Measurements from ENCODE around the gene IST1.

The IST1 gene

DNA sequence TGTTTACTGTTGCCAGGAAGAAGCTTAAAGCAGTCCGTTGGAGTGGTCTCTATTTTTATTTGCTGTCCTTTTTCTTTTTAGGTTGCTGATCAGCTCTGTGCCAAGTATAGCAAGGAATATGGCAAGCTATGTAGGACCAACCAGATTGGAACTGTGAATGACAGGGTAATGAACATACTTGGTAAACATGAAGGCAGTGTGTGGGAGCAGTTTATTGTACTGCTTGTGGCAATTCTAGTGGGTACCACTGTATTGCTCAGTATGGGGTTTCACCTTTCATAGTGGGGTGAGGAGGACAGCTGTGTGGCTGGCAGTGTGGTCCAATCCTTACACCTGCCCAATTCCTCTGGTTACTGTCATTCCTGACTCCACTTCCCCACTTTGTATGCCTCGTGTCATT, 25.3 kb downstream of the IST1 start:
- DNase-seq, result no peak

GRCh38 chr16:71923941-71924690, 28.8 kb downstream of the IST1 start:
- no peak for DNase-seq

DNA sequence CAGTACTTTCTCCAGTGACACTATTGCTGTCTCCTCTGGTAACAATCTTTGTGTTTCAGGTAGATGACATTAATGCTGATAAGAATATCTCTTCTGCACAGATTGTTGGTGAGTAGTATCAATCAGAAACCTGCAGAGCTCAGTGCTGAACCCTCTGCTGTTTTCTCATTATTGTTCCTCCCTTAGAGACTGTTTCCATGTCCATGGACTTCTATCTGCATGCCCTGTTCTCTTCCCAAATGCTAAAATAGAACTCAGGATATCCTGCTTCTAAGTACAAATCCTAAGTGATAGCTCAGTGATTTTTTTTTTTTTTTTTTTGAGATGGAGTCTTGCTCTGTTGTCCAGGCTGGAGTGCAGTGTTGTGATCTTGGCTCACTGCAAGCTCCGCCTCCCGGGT, 29.4 kb downstream of the IST1 start:
- no peak for DNase-seq

GRCh38 chr16:71927383-71927782, 32.1 kb downstream of the IST1 start:
- no peak for DNase-seq

DNA sequence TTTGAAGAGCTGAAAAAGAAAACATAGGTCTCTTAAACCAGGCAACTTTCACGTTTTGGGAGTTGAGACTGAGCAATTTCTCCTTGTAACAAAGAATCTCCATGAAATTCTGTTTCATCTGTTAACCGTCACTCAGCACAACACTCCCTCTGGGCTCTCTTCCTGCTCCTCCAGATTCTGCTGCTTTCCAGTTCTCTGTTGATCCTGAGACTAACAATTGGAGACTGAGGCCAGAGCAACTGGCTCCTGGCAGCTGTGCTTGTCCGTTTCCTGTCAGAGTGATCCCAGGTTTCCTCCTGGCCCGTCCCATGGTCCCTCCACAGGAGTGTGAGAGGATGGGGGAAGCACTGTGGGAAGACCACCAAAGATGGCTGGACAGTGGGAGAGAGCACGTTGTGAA, 32.5 kb downstream of the IST1 start:
- DNase-seq, result no peak

DNA sequence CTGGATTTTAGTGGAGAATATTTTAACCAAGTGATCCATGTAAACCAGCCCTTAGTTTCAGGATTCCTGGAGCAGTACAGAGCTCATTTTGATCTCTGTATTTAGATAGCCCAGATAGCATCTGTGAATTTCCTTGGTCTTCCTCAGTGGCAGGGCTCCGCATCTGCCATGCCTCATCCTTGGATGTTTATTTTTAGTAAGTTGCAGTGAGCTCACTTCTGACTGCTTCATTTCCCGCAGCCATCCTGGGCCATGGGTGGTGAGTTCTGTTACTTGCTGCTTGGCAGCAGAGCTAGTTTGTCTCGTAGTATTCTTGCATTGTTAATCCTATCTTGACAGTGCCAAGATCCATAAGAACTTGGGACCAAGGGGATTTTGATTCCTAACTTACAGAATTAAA, 33.7 kb downstream of the IST1 start:
- DNase-seq, result no peak

DNA sequence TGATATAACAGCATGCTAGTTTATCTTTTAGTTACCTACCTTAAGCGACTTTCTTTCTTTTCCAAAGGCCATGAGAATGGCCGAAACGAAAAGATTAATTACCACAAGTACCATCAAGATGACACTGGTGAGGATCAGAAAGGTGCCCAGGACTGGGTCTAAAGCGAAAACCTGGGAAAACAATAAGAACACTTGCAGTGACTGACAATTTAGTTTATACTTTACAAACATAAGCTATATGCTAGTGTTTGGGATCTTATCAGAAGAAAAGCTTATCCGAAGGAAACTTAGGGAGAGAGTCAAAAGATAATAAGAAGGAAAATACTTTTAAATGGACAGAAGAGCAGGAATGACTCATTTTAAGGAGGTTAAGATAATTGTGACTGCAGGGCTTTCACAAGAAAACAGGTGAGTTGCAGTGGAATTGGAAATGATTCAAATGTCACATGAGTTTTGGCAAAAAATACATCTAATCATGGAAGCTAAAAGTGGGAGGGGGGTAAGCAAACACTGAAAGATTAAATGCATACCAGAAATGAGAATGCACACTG, 34.8 kb downstream of the IST1 start:
- DNase-seq, result no peak

DNA sequence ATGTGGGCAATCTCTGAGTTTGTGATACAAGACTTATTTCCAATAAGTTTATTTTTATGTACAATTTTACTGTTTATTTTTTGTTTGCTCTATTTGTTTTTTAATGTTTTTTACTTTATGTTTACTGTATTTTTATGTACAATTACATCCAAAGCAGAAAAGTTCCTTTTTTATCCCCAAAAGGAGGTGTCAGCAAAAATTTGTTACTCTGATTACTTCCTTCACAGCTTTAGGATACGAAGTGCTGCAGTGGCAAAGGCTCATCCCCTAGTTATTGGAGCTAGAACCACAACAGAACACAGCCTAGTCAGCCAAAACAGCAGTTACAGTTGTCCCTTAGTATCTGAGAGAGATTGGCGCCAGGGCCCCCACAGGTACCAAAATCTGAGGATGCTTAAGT, 35.7 kb downstream of the IST1 start:
- DNase-seq, result no peak

DNA sequence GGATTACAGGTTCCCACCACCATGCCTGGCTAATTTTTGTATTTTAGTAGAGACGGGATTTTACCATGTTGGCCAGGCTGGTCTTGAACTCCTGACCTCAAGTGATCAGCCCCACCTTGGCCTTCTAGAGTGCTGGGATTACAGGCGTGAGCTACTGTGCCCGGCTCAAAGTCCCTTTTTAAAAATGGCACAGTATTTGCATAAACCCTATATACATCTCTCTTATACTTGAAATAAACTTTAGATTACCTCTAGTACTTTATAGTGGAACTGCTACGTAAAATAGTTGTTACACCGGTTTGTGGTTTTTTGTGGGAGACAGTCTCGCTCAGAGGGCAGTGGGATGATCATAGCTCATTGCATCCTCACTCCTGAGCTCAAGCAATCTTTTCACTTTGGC, 36.3 kb downstream of the IST1 start:
- no peak for DNase-seq

DNA sequence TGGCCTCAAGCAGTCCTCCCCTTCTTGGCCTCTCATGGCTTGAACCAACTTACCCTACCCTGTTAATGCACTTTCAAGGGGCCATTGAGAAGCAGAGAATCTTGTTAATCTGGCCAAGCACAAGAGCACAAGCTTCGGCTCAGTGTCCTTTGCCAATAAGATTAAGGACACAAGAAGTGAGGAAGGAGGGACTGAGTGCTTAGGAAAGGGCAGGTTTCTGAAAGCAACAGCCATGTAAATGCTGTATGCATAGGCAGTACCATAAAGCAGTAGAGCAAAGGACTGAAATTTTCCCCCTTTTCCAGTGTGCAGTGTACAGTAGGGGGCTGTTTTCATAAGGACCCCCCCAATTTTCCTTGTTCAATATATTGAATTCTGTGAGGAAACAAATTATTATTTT, 37.7 kb downstream of the IST1 start:
- DNase-seq, result no peak

DNA sequence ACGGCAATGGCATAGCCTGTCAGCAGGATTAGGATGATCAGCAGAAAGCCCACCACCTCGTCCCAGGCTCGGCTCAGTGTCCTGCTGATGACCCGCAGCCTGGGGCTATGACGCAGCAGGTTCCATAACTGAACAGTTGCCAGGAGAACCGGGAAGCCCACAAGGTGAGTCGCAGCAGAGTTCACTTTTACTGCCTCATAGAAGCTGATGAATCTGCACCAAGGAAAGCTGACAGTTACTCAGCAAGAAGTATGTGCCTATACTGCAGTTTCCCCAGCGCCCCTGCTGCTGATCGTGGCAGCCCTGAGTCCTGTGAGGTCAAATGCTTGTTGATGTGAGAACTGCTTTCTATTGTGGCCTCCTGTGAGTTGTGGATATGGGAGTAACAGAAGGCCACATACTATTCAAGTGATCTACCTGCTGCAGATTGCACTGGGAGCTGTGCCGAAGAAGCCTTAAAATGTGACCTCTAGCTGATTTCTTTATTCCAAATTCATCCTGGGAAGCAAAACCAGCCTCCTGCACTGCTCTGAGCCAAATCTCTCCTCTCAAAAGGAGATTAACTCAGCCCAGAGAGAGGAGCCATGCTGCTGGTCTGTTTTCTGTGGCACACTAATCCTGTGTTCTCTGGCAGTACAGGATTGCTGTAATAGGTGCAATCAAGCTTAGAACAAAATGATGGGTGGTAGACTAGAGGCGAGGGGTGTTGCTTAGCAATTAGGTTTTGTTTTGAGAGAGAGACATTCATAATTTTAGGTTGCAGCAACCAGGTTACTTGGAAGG, 38.8 kb downstream of the IST1 start:
- no peak for DNase-seq

- DNase-seq, result no peak
Observed at GRCh38 chr16:71937868-71938510, 42.7 kb downstream of the IST1 start.

GRCh38 chr16:71943887-71944286, 48.6 kb downstream of the IST1 start:
- no peak for DNase-seq

DNA sequence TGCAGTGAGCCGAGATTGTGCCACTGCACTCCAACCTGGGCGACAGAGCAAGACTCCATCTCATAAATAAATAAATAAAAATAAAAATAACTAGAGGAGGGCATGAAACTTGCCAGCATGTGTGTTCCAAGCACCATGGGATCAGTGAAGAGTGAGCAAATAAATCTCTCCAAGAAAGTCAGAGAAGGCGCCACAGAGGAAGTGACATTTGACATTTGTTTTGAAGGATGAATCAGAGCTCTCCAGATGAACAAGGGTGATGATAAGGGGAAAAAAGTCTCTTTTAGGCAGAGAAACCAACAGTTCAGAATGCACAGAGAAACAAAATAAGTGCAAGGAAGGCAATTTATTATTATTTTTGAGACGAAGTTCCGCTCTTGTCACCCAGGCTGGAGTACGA, 50.3 kb downstream of the IST1 start:
- DNase-seq, result no peak

GRCh38 chr16:71952825-71953224, 57.5 kb downstream of the IST1 start:
- no peak for DNase-seq

DNA sequence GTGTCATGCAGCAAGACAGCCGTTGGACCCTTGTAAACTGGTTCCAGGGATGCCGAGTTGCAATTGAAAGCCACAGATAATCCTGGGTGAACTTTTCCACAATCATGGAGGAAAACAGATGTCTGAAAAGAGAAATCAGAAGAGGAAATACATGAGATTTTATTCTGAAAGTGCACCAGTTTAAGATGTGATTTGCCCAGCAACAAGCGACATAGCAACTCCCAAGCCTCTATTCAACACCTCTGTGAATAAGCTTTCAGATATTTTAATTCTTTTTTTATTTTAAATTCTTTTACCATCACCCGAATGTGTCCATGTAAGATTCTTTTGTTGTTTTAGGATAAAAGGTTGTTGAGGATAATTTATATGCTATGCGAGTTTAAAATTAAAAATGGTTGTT, 58.8 kb downstream of the IST1 start:
- no peak for DNase-seq

- no peak for DNase-seq
Observed at GRCh38 chr16:71954699-71955195, 59.4 kb downstream of the IST1 start.

GRCh38 chr16:71956486-71956885, 61.2 kb downstream of the IST1 start:
- DNase-seq, result no peak

- DNase-seq, result peak; percentile 65
Observed at GRCh38 chr16:71961066-71962039, 66.0 kb downstream of the IST1 start.

DNA sequence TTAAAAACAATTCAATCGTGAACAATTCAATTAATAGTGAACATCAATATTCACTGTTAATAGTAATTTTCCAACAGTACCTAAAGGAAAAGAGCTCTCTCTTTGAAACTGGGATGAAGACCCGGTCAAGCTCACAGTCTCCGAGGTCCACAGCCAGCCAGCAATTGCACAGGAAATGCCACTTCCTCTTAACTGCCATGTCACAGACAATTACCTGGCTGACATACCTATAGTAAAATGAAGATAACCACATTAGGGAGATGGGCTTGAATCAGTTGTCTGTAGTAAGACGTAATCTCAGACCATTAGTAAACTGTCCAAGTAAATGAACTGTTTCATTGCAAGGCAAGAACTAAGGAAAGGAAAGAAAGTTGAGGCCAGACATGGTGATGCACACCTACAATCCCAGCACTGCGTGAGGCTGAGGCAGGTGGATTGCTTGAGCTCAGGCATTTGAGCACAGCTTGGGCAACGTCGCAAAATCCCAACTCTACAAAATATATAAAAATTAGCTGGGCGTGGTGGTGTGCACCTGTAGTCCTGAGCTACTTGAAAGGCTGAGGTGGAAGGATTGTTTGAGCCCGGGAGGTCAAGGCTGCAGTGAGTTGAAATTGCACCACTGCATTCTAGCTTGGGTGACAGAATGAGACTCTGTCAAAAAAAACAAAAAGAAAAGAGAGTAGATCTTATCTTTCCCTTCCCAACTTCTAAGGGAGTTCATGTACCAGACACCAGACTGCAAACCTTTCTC, 68.0 kb downstream of the IST1 start:
- no peak for DNase-seq

GRCh38 chr16:71965223-71965622, 69.9 kb downstream of the IST1 start:
- no peak for DNase-seq

DNA sequence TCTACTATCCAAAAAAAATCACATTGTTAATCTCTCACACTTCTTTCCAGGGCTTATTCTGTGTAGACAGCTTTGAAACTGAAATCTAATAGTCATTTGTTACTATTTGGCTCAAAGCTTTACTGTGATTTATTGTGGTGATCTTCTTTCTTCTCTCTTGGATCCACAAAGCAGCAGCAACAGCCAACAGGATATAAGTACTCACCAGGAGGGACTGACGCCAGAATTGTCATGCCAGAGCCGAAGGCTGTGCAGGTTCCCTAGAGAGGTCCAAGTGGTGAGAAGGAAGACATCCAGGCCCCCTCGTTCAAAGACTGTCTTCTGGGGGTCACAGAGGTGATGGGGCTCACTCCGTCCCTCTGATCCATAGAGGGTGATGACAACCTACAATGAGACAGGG, 71.6 kb downstream of the IST1 start:
- no peak for DNase-seq
